ENCODE data around the gene OR13C2. TPM values are rescaled to one million over a fixed set of nuclear protein-coding genes. Genes with fewer than 3 reads are reported as not detected.

OR13C2 gene
- total RNA-seq, 2 donors from 2014 or later = not detected

DNA sequence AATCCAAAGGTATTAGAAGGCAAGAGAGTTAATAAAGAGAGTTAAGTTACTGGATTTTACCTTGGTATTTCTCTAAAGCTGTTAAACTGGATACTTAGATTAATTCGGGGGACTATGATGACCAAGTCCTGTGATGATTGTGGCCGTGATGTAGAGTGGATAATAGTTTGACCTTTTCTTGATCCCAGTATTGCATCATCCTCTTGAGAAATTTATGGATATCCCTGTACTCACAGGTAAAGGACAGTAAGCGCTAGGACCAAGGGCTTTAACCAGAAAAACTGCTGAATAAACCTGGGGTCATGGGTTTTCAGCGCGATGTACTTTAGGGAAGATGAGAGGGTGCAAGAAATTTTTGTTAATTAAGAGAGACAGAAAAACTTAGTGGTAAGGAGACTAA lies 28.2 kb downstream of the OR13C2 start:
- H3K9me3 ChIP-seq (ENCODE audit: control insufficient read depth, low read length) = no peaks in the 10 kb centered on the region
- H3K9me3 Mint-ChIP-seq = no peaks in the 10 kb centered on the region
- no peak overlapping the region for H3K27ac ChIP-seq (ENCODE audit: low read depth, low read length)
- no peaks in the 10 kb centered on the region for H3K27me3 Mint-ChIP-seq (ENCODE audit: insufficient read depth)
- no peak overlapping the region for H3K4me3 Mint-ChIP-seq
- TF ChIP-seq, protein P1, sequence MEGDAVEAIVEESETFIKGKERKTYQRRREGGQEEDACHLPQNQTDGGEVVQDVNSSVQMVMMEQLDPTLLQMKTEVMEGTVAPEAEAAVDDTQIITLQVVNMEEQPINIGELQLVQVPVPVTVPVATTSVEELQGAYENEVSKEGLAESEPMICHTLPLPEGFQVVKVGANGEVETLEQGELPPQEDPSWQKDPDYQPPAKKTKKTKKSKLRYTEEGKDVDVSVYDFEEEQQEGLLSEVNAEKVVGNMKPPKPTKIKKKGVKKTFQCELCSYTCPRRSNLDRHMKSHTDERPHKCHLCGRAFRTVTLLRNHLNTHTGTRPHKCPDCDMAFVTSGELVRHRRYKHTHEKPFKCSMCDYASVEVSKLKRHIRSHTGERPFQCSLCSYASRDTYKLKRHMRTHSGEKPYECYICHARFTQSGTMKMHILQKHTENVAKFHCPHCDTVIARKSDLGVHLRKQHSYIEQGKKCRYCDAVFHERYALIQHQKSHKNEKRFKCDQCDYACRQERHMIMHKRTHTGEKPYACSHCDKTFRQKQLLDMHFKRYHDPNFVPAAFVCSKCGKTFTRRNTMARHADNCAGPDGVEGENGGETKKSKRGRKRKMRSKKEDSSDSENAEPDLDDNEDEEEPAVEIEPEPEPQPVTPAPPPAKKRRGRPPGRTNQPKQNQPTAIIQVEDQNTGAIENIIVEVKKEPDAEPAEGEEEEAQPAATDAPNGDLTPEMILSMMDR (conservative IDR thresholded peaks at IDR 0.05) = no peak
- WGBS, 2 experiments (ENCODE audit: insufficient coverage in 1 of 2, insufficient read length in 1 of 2) = 90 to 93% methylated on average over 4 to 5 of the region's 5 CpGs
- no peak for DNase-seq
- H3K36me3 Mint-ChIP-seq (ENCODE audit: low read depth) = no peaks in the 10 kb centered on the region
- no peak overlapping the region for H3K9ac ChIP-seq (ENCODE audit: extremely low read depth, low read length, poor library complexity, severe bottlenecking)
- H3K4me1 ChIP-seq (ENCODE audit: control insufficient read depth, insufficient read depth, low read length) = no peaks in the 10 kb centered on the region
- H3K36me3 ChIP-seq (ENCODE audit: control insufficient read depth, insufficient read depth, low read length) = no peaks in the 10 kb centered on the region
- H3K27me3 ChIP-seq (ENCODE audit: control insufficient read depth, insufficient read depth, low read length, poor library complexity, severe bottlenecking) = no peaks in the 10 kb centered on the region
- H3K27ac Mint-ChIP-seq = no peak overlapping the region
- no peaks in the 10 kb centered on the region for H3K4me1 Mint-ChIP-seq
- H3K4me3 ChIP-seq (ENCODE audit: low read length) = no peak overlapping the region

DNA sequence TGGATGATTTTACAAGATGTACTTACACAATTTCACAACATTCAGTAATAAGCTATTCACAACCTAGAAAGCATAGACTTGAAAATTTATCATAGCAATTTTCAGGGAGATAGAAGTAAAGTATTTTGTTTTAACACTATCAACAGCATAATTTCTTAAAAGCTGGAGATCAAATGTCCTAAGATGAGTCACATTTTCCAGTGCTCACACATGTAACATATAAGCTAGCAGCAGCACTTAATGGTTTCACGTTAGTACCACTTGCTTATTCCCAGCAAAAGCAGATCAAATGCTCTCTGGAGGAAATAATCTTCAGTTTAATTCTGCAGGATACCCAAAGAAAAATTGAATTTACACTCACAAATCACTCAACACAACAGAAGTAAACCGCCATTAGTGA lies 30.0 kb downstream of the OR13C2 start:
- 88 to 100% methylated on average over 1 to 2 of the region's 2 CpGs for WGBS, 2 experiments (ENCODE audit: insufficient coverage in 1 of 2, insufficient read length in 1 of 2)
- no peak overlapping the region for H3K4me3 ChIP-seq (ENCODE audit: low read length)
- peaks cover 5% of the 10 kb centered on the region for H3K9me3 ChIP-seq (ENCODE audit: control insufficient read depth, low read length)
- H3K27me3 ChIP-seq (ENCODE audit: control insufficient read depth, insufficient read depth, low read length, poor library complexity, severe bottlenecking) = no peaks in the 10 kb centered on the region
- no peak for DNase-seq
- Mint-ChIP-seq H3K27me3 (ENCODE audit: insufficient read depth) (no peaks in the 10 kb centered on the region), H3K4me1 (no peaks in the 10 kb centered on the region), H3K27ac (no peak overlapping the region), H3K36me3 (ENCODE audit: low read depth) (no peaks in the 10 kb centered on the region), H3K4me3 (no peak overlapping the region), H3K9me3 (peaks cover 5% of the 10 kb centered on the region)
- no peaks in the 10 kb centered on the region for H3K36me3 ChIP-seq (ENCODE audit: control insufficient read depth, insufficient read depth, low read length)
- no peak overlapping the region for H3K9ac ChIP-seq (ENCODE audit: extremely low read depth, low read length, poor library complexity, severe bottlenecking)
- H3K4me1 ChIP-seq (ENCODE audit: control insufficient read depth, insufficient read depth, low read length) = no peaks in the 10 kb centered on the region
- no peak overlapping the region for H3K27ac ChIP-seq (ENCODE audit: low read depth, low read length)
- TF ChIP-seq, protein P1 (conservative IDR thresholded peaks at IDR 0.05) = no peak

DNA sequence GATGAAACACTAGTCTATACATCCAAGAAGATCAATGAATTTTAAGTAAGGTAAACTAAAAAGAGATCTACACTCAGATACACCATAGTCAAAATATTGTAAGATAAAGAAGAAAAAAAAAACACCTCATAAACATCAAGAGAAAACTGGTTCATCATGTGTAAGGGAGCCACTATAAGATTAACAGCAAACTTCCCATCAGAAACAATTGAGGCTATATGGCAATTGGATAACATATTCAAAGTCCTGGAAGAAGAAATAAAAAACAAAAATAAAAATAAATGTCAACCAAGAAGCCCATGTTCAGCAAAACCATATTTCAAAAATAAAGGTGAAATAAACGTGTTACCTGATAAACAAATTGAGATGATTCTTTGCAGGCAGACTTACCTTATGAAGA lies 32.8 kb downstream of the OR13C2 start:
- H3K9ac ChIP-seq (ENCODE audit: extremely low read depth, low read length, poor library complexity, severe bottlenecking) = no peak overlapping the region
- peaks cover 5% of the 10 kb centered on the region for H3K9me3 ChIP-seq (ENCODE audit: control insufficient read depth, low read length)
- WGBS, 2 experiments (ENCODE audit: insufficient coverage in 1 of 2, insufficient read length in 1 of 2) = 86% methylated on average over 1 of the region's 1 CpG; no CpG with 5 or more reads in 1 of the 2 experiments
- peaks cover 5% of the 10 kb centered on the region for H3K9me3 Mint-ChIP-seq
- H3K4me1 Mint-ChIP-seq = no peaks in the 10 kb centered on the region
- H3K4me3 Mint-ChIP-seq = no peak overlapping the region
- H3K4me3 ChIP-seq (ENCODE audit: low read length) = no peak overlapping the region
- no peak overlapping the region for H3K27ac Mint-ChIP-seq
- H3K36me3 ChIP-seq (ENCODE audit: control insufficient read depth, insufficient read depth, low read length) = no peaks in the 10 kb centered on the region
- H3K27me3 Mint-ChIP-seq (ENCODE audit: insufficient read depth) = no peaks in the 10 kb centered on the region
- TF ChIP-seq, protein P1 (conservative IDR thresholded peaks at IDR 0.05) = no peak
- H3K27ac ChIP-seq (ENCODE audit: low read depth, low read length) = no peak overlapping the region
- DNase-seq = no peak
- no peaks in the 10 kb centered on the region for H3K4me1 ChIP-seq (ENCODE audit: control insufficient read depth, insufficient read depth, low read length)
- no peaks in the 10 kb centered on the region for H3K27me3 ChIP-seq (ENCODE audit: control insufficient read depth, insufficient read depth, low read length, poor library complexity, severe bottlenecking)
- H3K36me3 Mint-ChIP-seq (ENCODE audit: low read depth) = no peaks in the 10 kb centered on the region

All from endodermal cell (in vitro differentiated cells).